HepG2 (cell line): ENCODE results near the gene PAPSS1. TPM values are rescaled to one million over a fixed set of nuclear protein-coding genes. Genes with fewer than 3 reads are reported as not detected.

ENCODE experiments used
- CREB1 ChIP-seq, 2 experiments: fragments of 450-650 bp in 1 of 2; IDR thresholded peaks; 2 replicates each; pipeline ENCODE4 v1.6.1; 2016 to 2017; ENCODE audit warnings: control low read depth in 1 of 2, mild to moderate bottlenecking in 1 of 2, missing compliant biosample characterization in 1 of 2, missing genetic modification characterization in 1 of 2
- EP300 ChIP-seq, 3 experiments: sonication (generic) in 1 of 3; formaldehyde crosslinking in 1 of 3; IDR thresholded peaks; 2 replicates each; pipeline versions ENCODE4 v1.5.1 to v1.6.1; 2011 to 2020; ENCODE audit warnings: low read depth in 2 of 3, low read length in 2 of 3, borderline replicate concordance in 1 of 3, improper control_type of control experiment in 1 of 3, mild to moderate bottlenecking in 1 of 3, missing genetic modification reagents in 1 of 3, moderate library complexity in 1 of 3
- HOXA7 ChIP-seq: sonication (generic); formaldehyde crosslinking; IDR thresholded peaks from 2 replicates; pipeline ENCODE4 v1.8.1; 2022; ENCODE audit warnings: mild to moderate bottlenecking, missing genetic modification reagents, moderate library complexity
- HOXD1 ChIP-seq: sonication (generic); formaldehyde crosslinking; IDR thresholded peaks from 2 replicates; pipeline ENCODE4 v1.5.0; 2020; ENCODE audit warnings: missing genetic modification reagents
- MATR3 ChIP-seq: sonication (generic); formaldehyde crosslinking; IDR thresholded peaks from 2 replicates; pipeline ENCODE4 v1.4.0; 2020; ENCODE audit warnings: missing genetic modification reagents
- NKX3-1 ChIP-seq: sonication (generic); formaldehyde crosslinking; IDR thresholded peaks from 2 replicates; pipeline ENCODE4 v1.5.0; 2020; ENCODE audit warnings: missing genetic modification reagents
- PCBP1 ChIP-seq: fragments of 200-400 bp; formaldehyde crosslinking; IDR thresholded peaks from 2 replicates; pipeline ENCODE4 v1.6.1; 2017; ENCODE audit warnings: mild to moderate bottlenecking, low read depth, low read length, borderline replicate concordance
- TAF1 ChIP-seq: sonication (generic); formaldehyde crosslinking; IDR thresholded peaks from 2 replicates; pipeline ENCODE4 v1.4.0; 2020; ENCODE audit warnings: missing genetic modification reagents
- ZNF274 ChIP-seq: sonication (generic); formaldehyde crosslinking; IDR thresholded peaks from 2 replicates; pipeline ENCODE4 v1.5.1; 2020; ENCODE audit warnings: mild to moderate bottlenecking, missing genetic modification reagents
- ZNF3 ChIP-seq: IDR thresholded peaks from 2 replicates; pipeline ENCODE4 v1.7.0; 2017; ENCODE audit warnings: inconsistent platforms
- ZNF496 ChIP-seq: sonication (generic); formaldehyde crosslinking; IDR thresholded peaks from 2 replicates; pipeline ENCODE4 v1.8.1; 2023; ENCODE audit warnings: mild to moderate bottlenecking, moderate library complexity, missing genetic modification reagents; ENCODE audit not compliant: insufficient replicate concordance
- ZNF619 ChIP-seq: sonication (generic); formaldehyde crosslinking; IDR thresholded peaks from 2 replicates; pipeline ENCODE4 v1.4.0; 2020; ENCODE audit warnings: mild to moderate bottlenecking, missing genetic modification reagents
- polyA plus RNA-seq, 8 experiments: library from polyadenylated mRNA; depleted of rRNA in 3 of 8; stranded (reverse) in 7 of 8; unstranded in 1 of 8; fragments of >200 nt; fragmentation: Illumina TruSeq in 4 of 8; extraction: Trizol in 4 of 8; gene quantifications; 2 replicates each; pipeline versions ENCODE4 v1.2.1 to v1.2.3, GENCODE V29; 2011 to 2016; ENCODE audit warnings: low read depth in 4 of 8, missing spikeins in 1 of 8, mixed read lengths in 1 of 8; ENCODE audit not compliant: insufficient read depth in 1 of 8
- total RNA-seq, 5 experiments: library from RNA; depleted of rRNA; stranded (reverse); fragments of >200 nt; fragmentation: Illumina TruSeq; extraction: Trizol; gene quantifications; 2 replicates each; pipeline ENCODE4 v1.2.3, GENCODE V29; 2016; ENCODE audit warnings: low read depth in 1 of 5
- TF ChIP-seq, protein P1 (sequence below): sonication (generic); formaldehyde crosslinking; IDR thresholded peaks from 2 replicates; pipeline ENCODE4 v1.4.0; 2020; ENCODE audit warnings: missing genetic modification reagents, borderline replicate concordance
- TF ChIP-seq, protein P2 (sequence below): sonication (generic); formaldehyde crosslinking; IDR thresholded peaks from 2 replicates; pipeline ENCODE4 v1.5.1; 2020; ENCODE audit warnings: mild to moderate bottlenecking, missing genetic modification reagents, borderline replicate concordance
- TF ChIP-seq, protein P3 (sequence below): sonication (generic); formaldehyde crosslinking; IDR thresholded peaks from 2 replicates; pipeline ENCODE4 v1.4.0; 2020; ENCODE audit warnings: missing genetic modification reagents, borderline replicate concordance
- TF ChIP-seq, protein P4 (sequence below): sonication (generic); formaldehyde crosslinking; IDR thresholded peaks from 2 replicates; pipeline ENCODE4 v1.4.0; 2020; ENCODE audit warnings: mild to moderate bottlenecking, missing genetic modification reagents, borderline replicate concordance

PAPSS1 gene
- total and polyA plus RNA-seq, 2 of the 13 experiments (the other 11 are each of a cell fraction or from before 2014, with no cell fraction given), result 105 to 126 TPM

DNA sequence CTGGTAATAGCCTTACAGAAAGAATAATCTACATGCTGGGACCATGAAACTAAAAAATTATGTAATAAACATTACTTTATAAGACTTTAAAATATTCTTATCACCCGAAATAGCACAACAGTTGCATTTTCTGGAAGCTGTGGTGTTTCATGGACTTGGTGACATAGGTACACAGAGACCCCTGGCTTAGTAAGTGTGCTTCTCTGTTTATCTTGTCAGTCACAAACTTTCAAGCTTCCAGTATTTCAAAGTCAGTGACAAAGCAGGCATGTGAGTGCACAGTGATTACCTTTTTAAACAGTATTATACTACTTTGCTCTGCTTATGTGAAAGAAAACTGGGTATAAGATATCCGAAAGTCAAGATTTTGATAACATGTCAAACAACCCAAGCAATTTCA, 84.3 kb downstream of the PAPSS1 start (continued):
- TF ChIP-seq EP300 (IDR thresholded peaks at IDR 0.05; ENCODE audit: low read depth in 2 of 2, low read length in 2 of 2) (no peak; a peak in 1 of 4 replicates), EP300 (CRISPR knock-in tag; IDR thresholded peaks at IDR 0.05; ENCODE audit: borderline replicate concordance) (no peak), CREB1 (IDR thresholded peaks at IDR 0.05) (no peak), CREB1 (CRISPR knock-in tag; IDR thresholded peaks at IDR 0.05) (no peak), HOXA7 (CRISPR knock-in tag) (no peak), NKX3-1 (CRISPR knock-in tag) (no peak), HOXD1 (CRISPR knock-in tag) (no peak), ZNF3 (CRISPR knock-in tag) (no peak), TAF1 (no peak), ZNF274 (CRISPR knock-in tag) (no peak), ZNF496 (no peak), PCBP1 (no peak), MATR3 (CRISPR knock-in tag) (no peak), ZNF619 (no peak)
- TF ChIP-seq, protein P1, sequence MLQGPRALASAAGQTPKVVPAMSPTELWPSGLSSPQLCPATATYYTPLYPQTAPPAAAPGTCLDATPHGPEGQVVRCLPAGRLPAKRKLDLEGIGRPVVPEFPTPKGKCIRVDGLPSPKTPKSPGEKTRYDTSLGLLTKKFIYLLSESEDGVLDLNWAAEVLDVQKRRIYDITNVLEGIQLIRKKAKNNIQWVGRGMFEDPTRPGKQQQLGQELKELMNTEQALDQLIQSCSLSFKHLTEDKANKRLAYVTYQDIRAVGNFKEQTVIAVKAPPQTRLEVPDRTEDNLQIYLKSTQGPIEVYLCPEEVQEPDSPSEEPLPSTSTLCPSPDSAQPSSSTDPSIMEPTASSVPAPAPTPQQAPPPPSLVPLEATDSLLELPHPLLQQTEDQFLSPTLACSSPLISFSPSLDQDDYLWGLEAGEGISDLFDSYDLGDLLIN (CRISPR knock-in tag), result no peak
- TF ChIP-seq, protein P2, sequence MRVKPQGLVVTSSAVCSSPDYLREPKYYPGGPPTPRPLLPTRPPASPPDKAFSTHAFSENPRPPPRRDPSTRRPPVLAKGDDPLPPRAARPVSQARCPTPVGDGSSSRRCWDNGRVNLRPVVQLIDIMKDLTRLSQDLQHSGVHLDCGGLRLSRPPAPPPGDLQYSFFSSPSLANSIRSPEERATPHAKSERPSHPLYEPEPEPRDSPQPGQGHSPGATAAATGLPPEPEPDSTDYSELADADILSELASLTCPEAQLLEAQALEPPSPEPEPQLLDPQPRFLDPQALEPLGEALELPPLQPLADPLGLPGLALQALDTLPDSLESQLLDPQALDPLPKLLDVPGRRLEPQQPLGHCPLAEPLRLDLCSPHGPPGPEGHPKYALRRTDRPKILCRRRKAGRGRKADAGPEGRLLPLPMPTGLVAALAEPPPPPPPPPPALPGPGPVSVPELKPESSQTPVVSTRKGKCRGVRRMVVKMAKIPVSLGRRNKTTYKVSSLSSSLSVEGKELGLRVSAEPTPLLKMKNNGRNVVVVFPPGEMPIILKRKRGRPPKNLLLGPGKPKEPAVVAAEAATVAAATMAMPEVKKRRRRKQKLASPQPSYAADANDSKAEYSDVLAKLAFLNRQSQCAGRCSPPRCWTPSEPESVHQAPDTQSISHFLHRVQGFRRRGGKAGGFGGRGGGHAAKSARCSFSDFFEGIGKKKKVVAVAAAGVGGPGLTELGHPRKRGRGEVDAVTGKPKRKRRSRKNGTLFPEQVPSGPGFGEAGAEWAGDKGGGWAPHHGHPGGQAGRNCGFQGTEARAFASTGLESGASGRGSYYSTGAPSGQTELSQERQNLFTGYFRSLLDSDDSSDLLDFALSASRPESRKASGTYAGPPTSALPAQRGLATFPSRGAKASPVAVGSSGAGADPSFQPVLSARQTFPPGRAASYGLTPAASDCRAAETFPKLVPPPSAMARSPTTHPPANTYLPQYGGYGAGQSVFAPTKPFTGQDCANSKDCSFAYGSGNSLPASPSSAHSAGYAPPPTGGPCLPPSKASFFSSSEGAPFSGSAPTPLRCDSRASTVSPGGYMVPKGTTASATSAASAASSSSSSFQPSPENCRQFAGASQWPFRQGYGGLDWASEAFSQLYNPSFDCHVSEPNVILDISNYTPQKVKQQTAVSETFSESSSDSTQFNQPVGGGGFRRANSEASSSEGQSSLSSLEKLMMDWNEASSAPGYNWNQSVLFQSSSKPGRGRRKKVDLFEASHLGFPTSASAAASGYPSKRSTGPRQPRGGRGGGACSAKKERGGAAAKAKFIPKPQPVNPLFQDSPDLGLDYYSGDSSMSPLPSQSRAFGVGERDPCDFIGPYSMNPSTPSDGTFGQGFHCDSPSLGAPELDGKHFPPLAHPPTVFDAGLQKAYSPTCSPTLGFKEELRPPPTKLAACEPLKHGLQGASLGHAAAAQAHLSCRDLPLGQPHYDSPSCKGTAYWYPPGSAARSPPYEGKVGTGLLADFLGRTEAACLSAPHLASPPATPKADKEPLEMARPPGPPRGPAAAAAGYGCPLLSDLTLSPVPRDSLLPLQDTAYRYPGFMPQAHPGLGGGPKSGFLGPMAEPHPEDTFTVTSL (CRISPR knock-in tag), result peak; percentile 71; the same call in 1 of the 2 replicates
- TF ChIP-seq, protein P3, sequence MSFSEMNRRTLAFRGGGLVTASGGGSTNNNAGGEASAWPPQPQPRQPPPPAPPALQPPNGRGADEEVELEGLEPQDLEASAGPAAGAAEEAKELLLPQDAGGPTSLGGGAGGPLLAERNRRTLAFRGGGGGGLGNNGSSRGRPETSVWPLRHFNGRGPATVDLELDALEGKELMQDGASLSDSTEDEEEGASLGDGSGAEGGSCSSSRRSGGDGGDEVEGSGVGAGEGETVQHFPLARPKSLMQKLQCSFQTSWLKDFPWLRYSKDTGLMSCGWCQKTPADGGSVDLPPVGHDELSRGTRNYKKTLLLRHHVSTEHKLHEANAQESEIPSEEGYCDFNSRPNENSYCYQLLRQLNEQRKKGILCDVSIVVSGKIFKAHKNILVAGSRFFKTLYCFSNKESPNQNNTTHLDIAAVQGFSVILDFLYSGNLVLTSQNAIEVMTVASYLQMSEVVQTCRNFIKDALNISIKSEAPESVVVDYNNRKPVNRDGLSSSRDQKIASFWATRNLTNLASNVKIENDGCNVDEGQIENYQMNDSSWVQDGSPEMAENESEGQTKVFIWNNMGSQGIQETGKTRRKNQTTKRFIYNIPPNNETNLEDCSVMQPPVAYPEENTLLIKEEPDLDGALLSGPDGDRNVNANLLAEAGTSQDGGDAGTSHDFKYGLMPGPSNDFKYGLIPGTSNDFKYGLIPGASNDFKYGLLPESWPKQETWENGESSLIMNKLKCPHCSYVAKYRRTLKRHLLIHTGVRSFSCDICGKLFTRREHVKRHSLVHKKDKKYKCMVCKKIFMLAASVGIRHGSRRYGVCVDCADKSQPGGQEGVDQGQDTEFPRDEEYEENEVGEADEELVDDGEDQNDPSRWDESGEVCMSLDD, result no peak
- TF ChIP-seq, protein P4, sequence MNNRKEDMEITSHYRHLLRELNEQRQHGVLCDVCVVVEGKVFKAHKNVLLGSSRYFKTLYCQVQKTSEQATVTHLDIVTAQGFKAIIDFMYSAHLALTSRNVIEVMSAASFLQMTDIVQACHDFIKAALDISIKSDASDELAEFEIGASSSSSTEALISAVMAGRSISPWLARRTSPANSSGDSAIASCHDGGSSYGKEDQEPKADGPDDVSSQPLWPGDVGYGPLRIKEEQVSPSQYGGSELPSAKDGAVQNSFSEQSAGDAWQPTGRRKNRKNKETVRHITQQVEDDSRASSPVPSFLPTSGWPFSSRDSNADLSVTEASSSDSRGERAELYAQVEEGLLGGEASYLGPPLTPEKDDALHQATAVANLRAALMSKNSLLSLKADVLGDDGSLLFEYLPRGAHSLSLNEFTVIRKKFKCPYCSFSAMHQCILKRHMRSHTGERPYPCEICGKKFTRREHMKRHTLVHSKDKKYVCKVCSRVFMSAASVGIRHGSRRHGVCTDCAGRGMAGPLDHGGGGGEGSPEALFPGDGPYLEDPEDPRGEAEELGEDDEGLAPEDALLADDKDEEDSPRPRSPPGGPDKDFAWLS (CRISPR knock-in tag), result no peak
